ENCODE results near the gene HBS1L.

GRCh38 chr6:135025175-135025574, 29.4 kb downstream of the HBS1L start:
- TF ChIP-seq PBX3 (IDR thresholded peaks at IDR 0.05) (no peak), SIN3A (IDR thresholded peaks at IDR 0.05; ENCODE audit: borderline replicate concordance, low read depth, low read length) (no peak), FOSL2 (IDR thresholded peaks at IDR 0.05; ENCODE audit: borderline replicate concordance, low read depth) (no peak), CTCF (IDR thresholded peaks at IDR 0.05) (no peak), CHD2 (IDR thresholded peaks at IDR 0.05; ENCODE audit: low read length, partially characterized antibody) (no peak)
